Measurements from ENCODE around the gene PIK3CD. TPM values are rescaled to one million over a fixed set of nuclear protein-coding genes. Genes with fewer than 3 reads are reported as not detected.
"Not testable (repeated sequence)": the region's sequence is repeated elsewhere in the genome, so short reads cannot be mapped to it uniquely, and the experiment has no call there.

The PIK3CD gene
- total RNA-seq, 1 donor from 2014 or later = 287 TPM

- no peak overlapping the region for H3K27ac Mint-ChIP-seq
- H3K36me3 Mint-ChIP-seq (ENCODE audit: low read depth) = peaks cover 36% of the 10 kb centered on the region
- H3K9me3 Mint-ChIP-seq = no peaks in the 10 kb centered on the region
- intact Hi-C loops (cut with micrococcal nuclease) = no loop called here
- no peak overlapping the region for H3K4me3 Mint-ChIP-seq
- peaks cover 4% of the 10 kb centered on the region for H3K4me1 Mint-ChIP-seq (ENCODE audit: low read depth)
- H3K27me3 Mint-ChIP-seq (ENCODE audit: insufficient read depth) = no peaks in the 10 kb centered on the region
- no peak for DNase-seq (ENCODE audit: low spot score)
Measured at GRCh38 chr1:9753121-9753531, 101.6 kb downstream of the PIK3CD start.

GRCh38 chr1:9755441-9755995 is 104.0 kb downstream of the PIK3CD start:
- no peak for DNase-seq (ENCODE audit: low spot score)
- Mint-ChIP-seq H3K36me3 (ENCODE audit: low read depth) (peaks cover 26% of the 10 kb centered on the region), H3K4me3 (no peak overlapping the region), H3K27ac (no peak overlapping the region), H3K9me3 (no peaks in the 10 kb centered on the region), H3K27me3 (ENCODE audit: insufficient read depth) (no peaks in the 10 kb centered on the region), H3K4me1 (ENCODE audit: low read depth) (peaks cover 4% of the 10 kb centered on the region)
- intact Hi-C loops (cut with micrococcal nuclease) = no loop called here

DNA sequence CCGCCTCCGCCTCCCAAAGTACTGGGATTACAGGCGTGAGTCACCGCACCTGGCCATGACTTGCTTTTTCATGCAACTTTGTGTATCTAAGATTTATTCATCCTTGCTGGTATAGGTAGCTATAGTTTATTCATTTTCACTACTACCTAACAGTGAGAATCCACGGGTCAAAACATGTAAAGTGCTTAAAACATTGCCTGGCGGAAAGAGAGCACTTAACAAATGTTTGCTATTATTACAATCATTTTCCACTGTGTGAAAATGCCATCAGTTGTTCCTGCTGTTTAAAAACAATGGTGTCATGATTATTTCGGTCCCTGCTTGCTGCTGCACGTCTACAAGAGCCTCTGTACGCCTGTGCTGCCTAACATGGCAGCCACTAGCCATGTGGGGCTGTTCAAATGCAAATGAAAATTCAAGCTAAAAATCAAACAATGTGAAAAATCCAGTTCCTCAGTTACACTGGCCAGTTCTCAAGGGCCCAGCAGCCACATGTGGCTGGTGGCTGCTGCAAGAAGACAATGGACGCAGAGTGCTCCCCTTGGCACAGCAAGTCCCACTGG is 107.1 kb downstream of the PIK3CD start:
- H3K4me3 Mint-ChIP-seq = no peak overlapping the region
- peaks cover 4% of the 10 kb centered on the region for H3K4me1 Mint-ChIP-seq (ENCODE audit: low read depth)
- no peak for DNase-seq (ENCODE audit: low spot score)
- H3K36me3 Mint-ChIP-seq (ENCODE audit: low read depth) = peaks cover 23% of the 10 kb centered on the region
- no peak overlapping the region for H3K27ac Mint-ChIP-seq
- intact Hi-C loops (cut with micrococcal nuclease) = no loop called here
- H3K27me3 Mint-ChIP-seq (ENCODE audit: insufficient read depth) = no peaks in the 10 kb centered on the region
- H3K9me3 Mint-ChIP-seq = no peaks in the 10 kb centered on the region

DNA sequence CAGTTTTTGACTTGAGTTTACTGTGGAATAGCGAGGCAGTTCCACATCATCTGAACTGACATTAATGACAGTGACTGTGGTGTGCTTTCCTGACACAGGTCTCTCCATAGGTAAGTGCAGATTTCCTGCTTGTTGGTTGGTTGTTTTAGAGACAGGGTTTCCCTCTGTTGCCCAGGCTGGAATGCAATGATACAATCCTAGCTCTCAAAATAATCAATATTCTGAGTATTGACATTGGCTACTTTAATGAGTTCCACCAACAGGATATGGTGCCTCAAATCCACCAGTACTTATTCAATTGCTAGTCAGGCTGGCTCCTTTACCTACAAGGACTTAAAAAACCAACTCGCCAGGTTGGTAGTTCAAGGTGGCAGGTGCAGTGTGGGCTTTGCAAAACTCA is 108.4 kb downstream of the PIK3CD start:
- H3K4me3 Mint-ChIP-seq = no peak overlapping the region
- intact Hi-C loops (cut with micrococcal nuclease) = no loop called here
- H3K36me3 Mint-ChIP-seq (ENCODE audit: low read depth) = peaks cover 23% of the 10 kb centered on the region
- DNase-seq (ENCODE audit: low spot score) = no peak
- H3K27ac Mint-ChIP-seq = no peak overlapping the region
- H3K4me1 Mint-ChIP-seq (ENCODE audit: low read depth) = peaks cover 8% of the 10 kb centered on the region
- no peaks in the 10 kb centered on the region for H3K27me3 Mint-ChIP-seq (ENCODE audit: insufficient read depth)
- H3K9me3 Mint-ChIP-seq = no peaks in the 10 kb centered on the region

- H3K27me3 Mint-ChIP-seq (ENCODE audit: insufficient read depth) = no peaks in the 10 kb centered on the region
- H3K4me1 Mint-ChIP-seq (ENCODE audit: low read depth) = peaks cover 5% of the 10 kb centered on the region
- peaks cover 15% of the 10 kb centered on the region for H3K36me3 Mint-ChIP-seq (ENCODE audit: low read depth)
- intact Hi-C loops (cut with micrococcal nuclease) = no loop called here
- no peak overlapping the region for H3K4me3 Mint-ChIP-seq
- DNase-seq (ENCODE audit: low spot score) = no peak
- H3K27ac Mint-ChIP-seq = no peak overlapping the region
- no peaks in the 10 kb centered on the region for H3K9me3 Mint-ChIP-seq
Measured at GRCh38 chr1:9760824-9761223, 109.3 kb downstream of the PIK3CD start.

- no peaks in the 10 kb centered on the region for H3K27me3 Mint-ChIP-seq (ENCODE audit: insufficient read depth)
- no peaks in the 10 kb centered on the region for H3K9me3 Mint-ChIP-seq
- peaks cover 5% of the 10 kb centered on the region for H3K4me1 Mint-ChIP-seq (ENCODE audit: low read depth)
- H3K27ac Mint-ChIP-seq = no peak overlapping the region
- no peak for DNase-seq (ENCODE audit: low spot score)
- intact Hi-C loops (cut with micrococcal nuclease) = no loop called here
- peaks cover 14% of the 10 kb centered on the region for H3K36me3 Mint-ChIP-seq (ENCODE audit: low read depth)
- no peak overlapping the region for H3K4me3 Mint-ChIP-seq
Measured at GRCh38 chr1:9761855-9762254, 110.3 kb downstream of the PIK3CD start.

GRCh38 chr1:9762446-9762845 is 110.9 kb downstream of the PIK3CD start:
- H3K27me3 Mint-ChIP-seq (ENCODE audit: insufficient read depth); H3K4me3 Mint-ChIP-seq; H3K27ac Mint-ChIP-seq; DNase-seq (ENCODE audit: low spot score); intact Hi-C loops (cut with micrococcal nuclease); H3K4me1 Mint-ChIP-seq (ENCODE audit: low read depth); H3K9me3 Mint-ChIP-seq: not testable (repeated sequence)
- H3K36me3 Mint-ChIP-seq (ENCODE audit: low read depth) = peaks cover 14% of the 10 kb centered on the region

GRCh38 chr1:9763914-9764313 is 112.4 kb downstream of the PIK3CD start:
- Mint-ChIP-seq H3K9me3 (no peaks in the 10 kb centered on the region), H3K27me3 (ENCODE audit: insufficient read depth) (no peaks in the 10 kb centered on the region), H3K36me3 (ENCODE audit: low read depth) (peaks cover 12% of the 10 kb centered on the region), H3K4me3 (no peak overlapping the region), H3K27ac (peak overlapping the region; percentile 58), H3K4me1 (ENCODE audit: low read depth) (peaks cover 5% of the 10 kb centered on the region)
- no peak for DNase-seq (ENCODE audit: low spot score)
- intact Hi-C loops (cut with micrococcal nuclease) = no loop called here

DNA sequence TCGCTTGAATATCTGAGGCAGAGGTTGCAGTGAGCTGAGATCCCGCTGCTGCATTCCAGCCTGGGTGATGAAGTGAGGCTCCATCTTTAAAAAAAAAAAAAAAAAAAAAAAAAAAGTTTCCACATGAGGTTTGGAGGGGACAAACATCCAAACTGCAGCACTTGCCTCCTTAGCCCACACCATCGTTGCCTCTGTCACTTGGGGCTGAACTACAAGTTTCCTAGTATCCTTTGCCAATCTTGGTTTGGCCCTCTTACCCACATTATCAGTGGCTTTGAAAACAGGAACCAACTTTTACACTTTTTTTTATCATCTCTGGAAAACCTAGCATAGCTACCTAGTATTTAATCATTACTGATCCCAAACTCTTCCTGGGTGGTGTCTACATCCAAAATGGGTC is 113.0 kb downstream of the PIK3CD start:
- Mint-ChIP-seq H3K27ac (no peak overlapping the region), H3K4me1 (ENCODE audit: low read depth) (peaks cover 5% of the 10 kb centered on the region), H3K4me3 (no peak overlapping the region), H3K27me3 (ENCODE audit: insufficient read depth) (no peaks in the 10 kb centered on the region), H3K9me3 (no peaks in the 10 kb centered on the region), H3K36me3 (ENCODE audit: low read depth) (peaks cover 16% of the 10 kb centered on the region)
- intact Hi-C loops (cut with micrococcal nuclease) = no loop called here
- DNase-seq (ENCODE audit: low spot score) = no peak

- intact Hi-C loops (cut with micrococcal nuclease) = no loop called here
- Mint-ChIP-seq H3K27me3 (ENCODE audit: insufficient read depth) (no peaks in the 10 kb centered on the region), H3K4me3 (no peak overlapping the region), H3K36me3 (ENCODE audit: low read depth) (peaks cover 7% of the 10 kb centered on the region), H3K9me3 (no peaks in the 10 kb centered on the region), H3K4me1 (ENCODE audit: low read depth) (peaks cover 5% of the 10 kb centered on the region), H3K27ac (no peak overlapping the region)
- no peak for DNase-seq (ENCODE audit: low spot score)
Measured at GRCh38 chr1:9766759-9767442, 115.4 kb downstream of the PIK3CD start.

GRCh38 chr1:9767964-9768668 is 116.6 kb downstream of the PIK3CD start:
- intact Hi-C loops (cut with micrococcal nuclease) = no loop called here
- DNase-seq (ENCODE audit: low spot score) = no peak

DNA sequence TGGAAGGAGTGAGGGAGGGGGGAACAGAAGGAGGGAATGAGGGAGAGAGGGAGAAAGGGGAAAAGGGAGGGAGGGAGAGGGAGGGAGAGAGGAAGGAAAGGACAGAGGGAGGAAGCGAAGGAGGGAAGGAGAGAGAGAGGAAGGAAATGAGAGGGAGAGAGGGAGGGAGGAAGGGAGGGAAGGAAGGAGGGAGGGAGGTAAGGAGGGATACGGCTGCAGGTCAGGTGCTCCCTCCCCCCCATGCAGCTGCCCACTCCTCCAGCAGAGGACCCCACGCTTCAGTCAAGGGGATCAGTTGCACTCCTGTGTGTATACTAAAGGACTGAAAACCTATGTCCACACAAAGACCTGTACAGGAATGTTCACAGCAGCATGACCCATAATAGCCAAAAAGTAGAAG is 117.5 kb downstream of the PIK3CD start:
- H3K4me1 Mint-ChIP-seq (ENCODE audit: low read depth) = peaks cover under 1% of the 10 kb centered on the region
- no peak for DNase-seq (ENCODE audit: low spot score)
- H3K36me3 Mint-ChIP-seq (ENCODE audit: low read depth) = peaks cover 12% of the 10 kb centered on the region
- H3K9me3 Mint-ChIP-seq = no peaks in the 10 kb centered on the region
- intact Hi-C loops (cut with micrococcal nuclease) = no loop called here
- H3K27ac Mint-ChIP-seq = no peak overlapping the region
- no peaks in the 10 kb centered on the region for H3K27me3 Mint-ChIP-seq (ENCODE audit: insufficient read depth)
- no peak overlapping the region for H3K4me3 Mint-ChIP-seq

More at GRCh38 chr1:9767964-9768668, 116.6 kb downstream of the PIK3CD start:
- Mint-ChIP-seq H3K27me3 (ENCODE audit: insufficient read depth) (no peaks in the 10 kb centered on the region), H3K4me3 (no peak overlapping the region), H3K9me3 (no peaks in the 10 kb centered on the region), H3K27ac (no peak overlapping the region), H3K4me1 (ENCODE audit: low read depth) (peaks cover 5% of the 10 kb centered on the region), H3K36me3 (ENCODE audit: low read depth) (peaks cover 15% of the 10 kb centered on the region)

- H3K27ac Mint-ChIP-seq = no peak overlapping the region
- no peak overlapping the region for H3K4me3 Mint-ChIP-seq
- no peaks in the 10 kb centered on the region for H3K27me3 Mint-ChIP-seq (ENCODE audit: insufficient read depth)
- intact Hi-C loops (cut with micrococcal nuclease) = no loop called here
- peaks cover 3% of the 10 kb centered on the region for H3K4me1 Mint-ChIP-seq (ENCODE audit: low read depth)
- no peak for DNase-seq (ENCODE audit: low spot score)
- H3K36me3 Mint-ChIP-seq (ENCODE audit: low read depth) = peaks cover 12% of the 10 kb centered on the region
- H3K9me3 Mint-ChIP-seq = no peaks in the 10 kb centered on the region
Measured at GRCh38 chr1:9770298-9770697, 118.8 kb downstream of the PIK3CD start.
